ENCODE data around the gene SPSB1. TPM values are rescaled to one million over a fixed set of nuclear protein-coding genes. Genes with fewer than 3 reads are reported as not detected.

The SPSB1 gene
- polyA plus RNA-seq, 1 donor from 2014 or later: 1.4 TPM

DNA sequence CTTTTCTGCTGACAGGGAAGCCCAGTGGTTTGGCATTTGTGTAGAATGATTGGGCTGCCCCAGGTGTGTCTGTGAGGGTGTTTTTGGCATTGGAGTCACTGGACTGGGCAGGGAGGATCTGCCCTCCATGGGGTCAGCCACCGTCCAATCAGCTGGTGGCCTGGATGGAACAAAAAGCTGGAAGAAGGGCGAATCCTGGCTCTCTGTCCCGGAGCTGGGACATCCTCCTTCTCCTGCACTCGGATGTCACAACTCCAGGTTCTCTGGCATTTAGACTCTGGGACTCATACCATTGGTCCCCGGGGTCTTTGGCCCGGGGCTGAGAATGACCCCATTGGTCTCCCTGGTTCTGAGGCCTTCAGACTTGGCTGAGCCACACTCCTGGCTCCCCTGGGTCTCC, 11.2 kb downstream of the SPSB1 start:
- Histone ChIP-seq H3K79me2 (replicated peaks; ENCODE audit: insufficient read depth, low read length) (no peaks in the 10 kb centered on the region), H3K27ac (ENCODE audit: low read length) (no peak overlapping the region), H3K9ac (ENCODE audit: low read length) (no peak overlapping the region), H3K36me3 (ENCODE audit: insufficient read depth, low read length) (no peaks in the 10 kb centered on the region), H2AFZ (ENCODE audit: low read depth, low read length) (no peak overlapping the region), H3K4me2 (ENCODE audit: low read length) (no peak overlapping the region), H3K9me3 (ENCODE audit: low read length) (no peaks in the 10 kb centered on the region), H3F3A (ENCODE audit: insufficient read depth, low read length, poor library complexity, severe bottlenecking) (no peaks in the 10 kb centered on the region), H3K4me3 (ENCODE audit: low read length) (no peak overlapping the region), H4K20me1 (ENCODE audit: insufficient read depth) (no peaks in the 10 kb centered on the region), H3K27me3 (ENCODE audit: insufficient read depth, low read depth, low read length) (no peaks in the 10 kb centered on the region), H3K9me2 (ENCODE audit: insufficient read depth, low read length) (no peaks in the 10 kb centered on the region)
- TF ChIP-seq MXI1 (conservative IDR thresholded peaks at IDR 0.05; ENCODE audit: poor library complexity, severe bottlenecking): no peak
- no peak for TF ChIP-seq RAD21 (conservative IDR thresholded peaks at IDR 0.05)
- TF ChIP-seq SMC3 (conservative IDR thresholded peaks at IDR 0.05; ENCODE audit: poor library complexity): no peak
- no peak for TF ChIP-seq EP300 (conservative IDR thresholded peaks at IDR 0.05; ENCODE audit: poor library complexity, severe bottlenecking)
- TF ChIP-seq TAF1 (IDR thresholded peaks at IDR 0.05; ENCODE audit: low read depth): no peak
- no peak for TF ChIP-seq CTCF (IDR thresholded peaks at IDR 0.05; ENCODE audit: poor library complexity, severe bottlenecking)
- TF ChIP-seq EZH2 (IDR thresholded peaks at IDR 0.05; ENCODE audit: borderline replicate concordance, insufficient read depth, low read length, poor library complexity, severe bottlenecking): no peak
- TF ChIP-seq POLR2AphosphoS5 (IDR thresholded peaks at IDR 0.05): no peak
- TF ChIP-seq, protein P1, sequence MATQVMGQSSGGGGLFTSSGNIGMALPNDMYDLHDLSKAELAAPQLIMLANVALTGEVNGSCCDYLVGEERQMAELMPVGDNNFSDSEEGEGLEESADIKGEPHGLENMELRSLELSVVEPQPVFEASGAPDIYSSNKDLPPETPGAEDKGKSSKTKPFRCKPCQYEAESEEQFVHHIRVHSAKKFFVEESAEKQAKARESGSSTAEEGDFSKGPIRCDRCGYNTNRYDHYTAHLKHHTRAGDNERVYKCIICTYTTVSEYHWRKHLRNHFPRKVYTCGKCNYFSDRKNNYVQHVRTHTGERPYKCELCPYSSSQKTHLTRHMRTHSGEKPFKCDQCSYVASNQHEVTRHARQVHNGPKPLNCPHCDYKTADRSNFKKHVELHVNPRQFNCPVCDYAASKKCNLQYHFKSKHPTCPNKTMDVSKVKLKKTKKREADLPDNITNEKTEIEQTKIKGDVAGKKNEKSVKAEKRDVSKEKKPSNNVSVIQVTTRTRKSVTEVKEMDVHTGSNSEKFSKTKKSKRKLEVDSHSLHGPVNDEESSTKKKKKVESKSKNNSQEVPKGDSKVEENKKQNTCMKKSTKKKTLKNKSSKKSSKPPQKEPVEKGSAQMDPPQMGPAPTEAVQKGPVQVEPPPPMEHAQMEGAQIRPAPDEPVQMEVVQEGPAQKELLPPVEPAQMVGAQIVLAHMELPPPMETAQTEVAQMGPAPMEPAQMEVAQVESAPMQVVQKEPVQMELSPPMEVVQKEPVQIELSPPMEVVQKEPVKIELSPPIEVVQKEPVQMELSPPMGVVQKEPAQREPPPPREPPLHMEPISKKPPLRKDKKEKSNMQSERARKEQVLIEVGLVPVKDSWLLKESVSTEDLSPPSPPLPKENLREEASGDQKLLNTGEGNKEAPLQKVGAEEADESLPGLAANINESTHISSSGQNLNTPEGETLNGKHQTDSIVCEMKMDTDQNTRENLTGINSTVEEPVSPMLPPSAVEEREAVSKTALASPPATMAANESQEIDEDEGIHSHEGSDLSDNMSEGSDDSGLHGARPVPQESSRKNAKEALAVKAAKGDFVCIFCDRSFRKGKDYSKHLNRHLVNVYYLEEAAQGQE (IDR thresholded peaks at IDR 0.05; ENCODE audit: borderline replicate concordance): no peak

GRCh38 chr1:9305216-9305615, 12.5 kb downstream of the SPSB1 start:
- Histone ChIP-seq H3K36me3 (ENCODE audit: insufficient read depth, low read length) (no peaks in the 10 kb centered on the region), H3F3A (ENCODE audit: insufficient read depth, low read length, poor library complexity, severe bottlenecking) (no peaks in the 10 kb centered on the region), H4K20me1 (ENCODE audit: insufficient read depth) (no peaks in the 10 kb centered on the region), H3K9ac (ENCODE audit: low read length) (no peak overlapping the region), H3K9me3 (ENCODE audit: low read length) (no peaks in the 10 kb centered on the region), H2AFZ (ENCODE audit: low read depth, low read length) (no peak overlapping the region), H3K4me3 (ENCODE audit: low read length) (no peak overlapping the region), H3K9me2 (ENCODE audit: insufficient read depth, low read length) (no peaks in the 10 kb centered on the region), H3K27me3 (ENCODE audit: insufficient read depth, low read depth, low read length) (no peaks in the 10 kb centered on the region), H3K27ac (ENCODE audit: low read length) (no peak overlapping the region), H3K4me2 (ENCODE audit: low read length) (no peak overlapping the region), H3K79me2 (replicated peaks; ENCODE audit: insufficient read depth, low read length) (no peaks in the 10 kb centered on the region)
- TF ChIP-seq RAD21 (conservative IDR thresholded peaks at IDR 0.05) (no peak), TAF1 (IDR thresholded peaks at IDR 0.05; ENCODE audit: low read depth) (no peak), MXI1 (conservative IDR thresholded peaks at IDR 0.05; ENCODE audit: poor library complexity, severe bottlenecking) (no peak), EZH2 (IDR thresholded peaks at IDR 0.05; ENCODE audit: borderline replicate concordance, insufficient read depth, low read length, poor library complexity, severe bottlenecking) (no peak), SMC3 (conservative IDR thresholded peaks at IDR 0.05; ENCODE audit: poor library complexity) (no peak)

Data from neural cell (in vitro differentiated cells).